ENCODE results near the gene HUNK. TPM values are rescaled to one million over a fixed set of nuclear protein-coding genes. Genes with fewer than 3 reads are reported as not detected.

HUNK gene
- total and polyA plus RNA-seq, 2 experiments from 2014 or later = 1.6 to 5.1 TPM

- Histone ChIP-seq H3K4me2 (no peak overlapping the region), H3K4me3 (no peak overlapping the region), H3F3A (replicated peaks; ENCODE audit: low read depth) (no peaks in the 10 kb centered on the region), H3K4me1 (ENCODE audit: insufficient read depth) (no peaks in the 10 kb centered on the region), H3K79me2 (replicated peaks; ENCODE audit: insufficient read depth) (no peaks in the 10 kb centered on the region), H2AFZ (no peak overlapping the region), H3K27ac (ENCODE audit: low read depth) (no peak overlapping the region), H3K36me3 (ENCODE audit: insufficient read depth) (peaks cover 4% of the 10 kb centered on the region; the same call in 1 of the 2 replicates), H4K20me1 (replicated peaks; ENCODE audit: insufficient read depth) (no peaks in the 10 kb centered on the region; the same call in 1 of the 2 replicates), H3K9me2 (ENCODE audit: insufficient read depth) (no peaks in the 10 kb centered on the region), H3K27me3 (ENCODE audit: insufficient read depth) (no peaks in the 10 kb centered on the region)
- ATAC-seq = no peak
- no peak for TF ChIP-seq ETS1 (IDR thresholded peaks at IDR 0.05)
- no peak for TF ChIP-seq ZNF331 (CRISPR knock-in tag; IDR thresholded peaks at IDR 0.05; ENCODE audit: low read depth)
- no peak for TF ChIP-seq CREB1 (CRISPR knock-in tag; IDR thresholded peaks at IDR 0.05; ENCODE audit: low read depth)
- no peak for TF ChIP-seq POLR2AphosphoS5 (IDR thresholded peaks at IDR 0.05; ENCODE audit: low read depth)
- TF ChIP-seq NANOG (IDR thresholded peaks at IDR 0.05; ENCODE audit: borderline replicate concordance) = no peak
- TF ChIP-seq EZH2 (IDR thresholded peaks at IDR 0.05; ENCODE audit: low read depth, unreplicated experiment) = no peak
- TF ChIP-seq ZNF462 (CRISPR knock-in tag; IDR thresholded peaks at IDR 0.05) = no peak
- no peak for TF ChIP-seq REST (IDR thresholded peaks at IDR 0.05; ENCODE audit: unreplicated experiment)
- no peak for TF ChIP-seq JUNB (IDR thresholded peaks at IDR 0.05; ENCODE audit: unreplicated experiment)
- no peak for TF ChIP-seq CTCF (conservative IDR thresholded peaks at IDR 0.05; ENCODE audit: low read depth in 2 of 2)
- TF ChIP-seq EZH2phosphoT487 (IDR thresholded peaks at IDR 0.05; ENCODE audit: unreplicated experiment) = no peak
- no peak for TF ChIP-seq STAT1 (IDR thresholded peaks at IDR 0.05; ENCODE audit: unreplicated experiment)
- TF ChIP-seq ZNF114 (CRISPR knock-in tag; IDR thresholded peaks at IDR 0.05) = no peak
- H3K4me1 Mint-ChIP-seq = peaks cover 10% of the 10 kb centered on the region
- H3K36me3 Mint-ChIP-seq (ENCODE audit: low read depth) = peaks cover 19% of the 10 kb centered on the region
- H3K27ac Mint-ChIP-seq = no peak overlapping the region
- H3K9me3 Mint-ChIP-seq = peaks cover 8% of the 10 kb centered on the region
- peaks cover 2% of the 10 kb centered on the region for H3K27me3 Mint-ChIP-seq (ENCODE audit: insufficient read depth, low read depth, poor library complexity)
- no peak overlapping the region for H3K4me3 Mint-ChIP-seq
- DNase-seq (ENCODE audit: low spot score) = no peak
Measured at GRCh38 chr21:31930001-31930400, 57.2 kb downstream of the HUNK start.
